IPS DF 19.7 (cell line): ENCODE results near the gene ARHGAP42.

ENCODE experiments used
- DNase-seq: peaks from one replicate; pipeline ENCODE4 v3.0.0-alpha.2; 2013; ENCODE audit warnings: low read depth, low spot score

ARHGAP42 gene

DNA sequence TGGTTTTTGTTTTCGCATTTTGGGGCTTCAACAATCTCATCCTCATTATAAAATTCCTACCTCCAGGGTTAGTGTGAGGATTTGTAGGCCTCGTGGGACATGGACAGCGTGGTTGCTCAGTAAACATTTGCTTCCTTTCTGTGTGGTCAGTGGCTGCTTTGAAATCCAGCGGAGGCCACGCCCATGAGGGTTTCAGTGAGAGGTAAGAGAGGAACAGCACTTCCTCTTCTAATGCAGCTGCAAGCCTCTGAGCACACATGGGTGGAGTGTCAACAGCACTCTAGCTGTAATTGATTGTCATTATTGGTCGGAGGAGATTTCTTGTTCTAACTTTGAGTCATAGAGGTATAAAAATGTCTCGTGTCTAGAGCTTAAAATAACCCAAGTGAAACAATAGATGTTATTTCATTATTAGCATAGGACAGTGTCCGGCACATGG is 6.0 kb upstream of the ARHGAP42 start:
- DNase-seq: no peak

DNA sequence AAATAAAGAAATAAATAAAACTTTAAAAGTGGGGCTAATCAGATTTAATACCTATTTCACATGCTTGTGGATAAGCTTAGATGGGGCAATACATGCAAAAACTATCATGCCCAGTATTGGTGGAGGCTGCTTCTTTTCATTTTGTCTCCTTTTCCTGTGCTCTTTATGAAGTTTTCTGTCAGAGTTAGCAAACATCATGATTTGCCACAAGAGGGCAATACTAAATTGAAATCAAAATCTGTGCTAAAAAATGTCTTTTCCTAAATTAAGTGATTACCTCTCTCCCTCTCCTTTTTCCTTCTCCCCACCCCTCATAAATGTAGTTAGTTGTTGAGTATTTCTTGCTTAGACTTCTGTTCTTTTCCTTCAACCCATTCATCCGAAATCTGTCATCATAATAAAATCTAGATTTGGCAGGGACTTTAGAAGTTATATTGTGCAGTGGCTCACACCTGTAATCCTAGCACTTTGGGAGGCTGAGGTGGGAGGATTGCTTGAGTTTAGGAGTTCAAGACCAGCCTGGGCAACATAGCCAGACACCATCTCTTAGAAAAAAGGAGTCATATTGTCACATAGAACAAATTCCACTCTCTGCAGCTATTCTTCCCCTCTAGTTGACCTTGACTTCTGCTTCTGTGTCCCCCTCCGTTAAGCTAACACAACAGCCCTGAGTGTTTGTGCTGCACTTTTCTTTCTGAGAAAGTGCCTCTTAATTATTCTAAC is 4.7 kb upstream of the ARHGAP42 start:
- no peak for DNase-seq

DNA sequence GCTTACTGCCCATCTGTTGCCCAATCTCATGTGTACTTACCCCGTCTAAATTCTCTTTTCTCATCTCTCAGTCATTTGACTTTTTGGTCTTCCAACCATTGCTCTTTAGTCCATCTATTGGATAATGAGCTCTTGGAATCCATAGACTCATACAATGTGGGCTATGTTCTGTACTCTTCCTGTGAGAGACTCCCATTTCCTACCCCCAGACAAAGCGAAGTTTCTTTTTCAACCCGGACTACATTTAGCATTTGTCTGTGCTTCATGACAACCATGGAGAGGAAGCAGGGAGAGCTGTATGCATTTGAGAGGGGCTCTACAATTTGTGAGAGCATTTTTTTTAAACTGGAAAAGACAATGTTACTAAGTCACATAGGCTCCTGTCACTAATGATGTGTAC is 4.0 kb upstream of the ARHGAP42 start:
- no peak for DNase-seq

DNA sequence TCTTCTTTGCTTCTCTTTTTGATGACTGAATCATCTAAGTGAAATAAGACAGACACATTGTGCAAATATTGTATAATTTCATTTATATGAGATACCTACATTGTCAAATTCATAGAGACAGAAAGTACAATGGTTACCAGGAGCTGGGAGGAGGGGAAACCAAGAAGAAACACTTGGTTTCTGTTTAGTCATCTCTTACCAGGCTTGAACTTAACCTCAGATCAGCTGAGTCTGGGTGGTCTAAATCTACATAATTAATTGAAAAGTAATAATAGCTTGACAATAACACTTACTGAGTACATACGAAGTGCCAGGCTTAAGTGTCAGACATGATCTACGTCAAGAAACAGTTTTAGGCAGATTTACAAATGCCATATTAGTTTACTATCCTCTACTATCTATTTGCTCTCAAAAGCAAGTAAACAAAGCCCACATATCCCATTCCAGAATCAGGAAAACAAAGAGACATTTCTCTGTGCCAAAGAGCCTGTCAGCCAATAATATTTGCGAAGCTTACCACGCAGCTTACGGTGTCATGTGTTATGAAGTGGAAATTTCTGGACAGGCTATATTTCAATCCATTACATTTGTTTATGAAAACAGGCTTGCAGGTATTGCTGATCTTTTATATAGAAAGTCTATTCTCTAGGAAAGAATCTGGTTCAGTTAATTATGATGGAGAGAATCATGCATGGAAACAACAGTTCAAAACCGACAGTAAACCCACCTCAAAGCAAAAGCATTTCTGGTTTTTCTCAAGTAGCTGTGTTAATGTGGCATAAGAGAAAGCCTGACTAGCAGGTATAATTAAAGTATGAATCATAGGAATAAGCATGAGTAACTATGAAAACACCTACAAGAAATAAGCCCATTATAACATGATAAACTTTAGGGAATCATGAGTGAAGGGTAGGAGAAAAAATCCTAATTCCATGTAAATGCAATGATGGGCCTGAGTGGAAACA is 2.7 kb upstream of the ARHGAP42 start:
- DNase-seq: no peak

DNA sequence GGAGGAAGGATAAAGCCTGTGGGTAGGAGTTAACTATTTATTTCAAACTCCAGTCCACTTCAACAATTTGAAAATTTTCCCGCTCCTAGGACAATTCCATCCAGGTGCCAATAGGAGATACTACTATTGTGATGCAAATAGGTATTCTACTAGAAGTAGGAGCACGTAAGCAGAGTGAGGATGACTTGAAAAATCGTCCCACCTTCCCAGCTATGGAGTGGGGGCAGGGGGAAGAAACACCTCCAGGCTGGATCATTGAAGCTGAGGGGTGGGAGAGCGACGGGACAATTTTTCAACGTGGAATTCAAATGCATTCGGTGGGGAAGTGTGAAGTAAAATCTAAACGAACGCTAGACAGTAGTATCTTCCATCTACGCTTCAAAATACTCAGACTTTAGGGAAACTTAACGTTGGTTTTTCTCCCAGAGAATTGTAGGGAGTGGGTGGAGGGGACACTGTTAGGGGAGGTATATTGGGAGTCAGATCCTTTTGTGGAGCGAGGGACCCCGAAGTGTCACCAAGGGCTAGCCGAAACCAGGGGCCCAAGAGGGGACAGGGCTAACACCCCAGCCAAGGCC is 523 bp upstream of the ARHGAP42 start:
- DNase-seq: no peak

DNA sequence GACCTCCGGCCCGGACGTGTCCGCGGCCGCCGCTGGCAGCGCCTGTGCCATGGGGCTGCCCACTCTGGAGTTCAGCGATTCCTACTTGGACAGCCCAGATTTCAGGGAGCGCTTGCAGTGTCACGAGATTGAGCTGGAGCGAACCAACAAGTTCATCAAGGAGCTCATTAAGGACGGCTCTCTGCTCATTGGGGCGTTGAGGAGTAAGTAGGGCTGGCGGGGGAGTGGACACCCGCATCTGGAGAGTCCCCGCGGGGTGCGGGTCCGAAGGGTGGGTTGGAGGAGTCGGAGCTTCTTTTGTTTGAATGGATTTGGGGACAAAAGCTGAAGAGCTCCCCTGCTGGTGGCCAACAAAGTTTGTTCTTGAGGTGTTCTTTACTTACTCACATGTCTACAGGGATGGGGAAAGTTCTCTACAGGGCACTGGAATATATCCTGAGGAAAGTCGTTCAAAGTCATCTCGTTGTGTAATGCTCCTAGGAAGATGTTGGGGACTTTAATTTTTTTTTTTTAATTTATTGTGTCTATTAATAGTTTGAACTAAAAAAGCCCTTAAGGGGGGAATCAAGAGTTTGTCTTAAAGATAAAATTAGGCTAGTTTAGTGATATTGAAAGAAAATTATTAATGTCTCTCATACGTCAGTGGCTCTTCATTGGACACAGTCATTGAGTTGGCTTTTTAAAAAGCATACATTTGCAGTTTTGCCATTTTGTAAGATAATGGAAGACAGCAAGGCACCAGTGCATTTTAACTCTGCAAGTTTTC is 725 bp downstream of the ARHGAP42 start:
- DNase-seq: peak; percentile 74

DNA sequence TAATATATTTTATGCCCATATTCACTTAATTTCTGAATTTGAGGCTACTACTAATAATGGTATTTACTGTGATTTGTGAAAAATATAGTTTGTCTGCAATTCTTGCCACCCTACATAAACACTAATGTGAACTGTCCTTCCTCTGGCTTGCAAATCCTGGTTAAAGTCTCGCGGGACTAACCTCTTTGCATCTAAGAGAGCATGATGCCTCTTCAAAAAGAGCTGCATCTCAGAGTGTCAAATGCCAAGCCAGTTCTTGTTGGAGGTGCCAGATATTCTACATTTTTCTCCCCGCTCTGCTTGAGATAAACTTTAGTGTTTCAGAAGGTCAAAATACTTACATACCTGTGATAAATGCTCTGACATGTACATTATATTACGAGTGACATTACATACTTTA is 2.1 kb downstream of the ARHGAP42 start:
- no peak for DNase-seq

DNA sequence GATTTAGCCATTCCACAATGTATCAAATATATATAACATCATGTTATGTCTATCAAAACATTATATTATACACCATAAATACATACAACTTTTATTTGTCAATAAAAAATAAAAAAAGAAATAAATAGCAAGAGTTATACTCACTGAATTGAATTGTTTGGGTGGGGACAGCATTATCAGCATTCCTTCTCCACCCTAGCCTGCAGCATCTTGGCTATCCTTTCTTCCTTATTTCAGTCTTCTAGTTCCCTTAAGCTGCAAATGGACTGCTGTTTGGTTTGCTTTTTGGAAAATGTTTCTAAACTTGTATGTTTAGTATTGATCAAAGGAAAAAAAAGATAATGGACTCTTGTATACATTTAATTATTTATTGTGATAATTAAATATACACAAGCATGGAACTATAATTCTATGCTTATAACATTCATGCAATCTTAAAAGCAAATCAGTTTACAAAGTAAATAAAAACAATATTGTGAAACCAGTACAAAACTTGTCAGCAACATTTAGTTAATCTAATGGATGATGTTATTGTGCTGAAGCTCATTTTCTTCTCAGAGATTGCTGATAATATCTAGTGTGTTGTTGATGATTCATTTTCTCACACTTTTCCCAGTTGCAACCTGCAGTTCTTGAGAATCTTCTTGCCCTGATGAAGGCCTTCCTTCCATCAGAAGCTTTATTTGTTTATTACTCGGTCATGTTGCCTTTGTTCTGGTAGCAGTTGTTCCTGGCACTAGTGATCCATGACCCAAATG is 5.0 kb downstream of the ARHGAP42 start:
- no peak for DNase-seq

DNA sequence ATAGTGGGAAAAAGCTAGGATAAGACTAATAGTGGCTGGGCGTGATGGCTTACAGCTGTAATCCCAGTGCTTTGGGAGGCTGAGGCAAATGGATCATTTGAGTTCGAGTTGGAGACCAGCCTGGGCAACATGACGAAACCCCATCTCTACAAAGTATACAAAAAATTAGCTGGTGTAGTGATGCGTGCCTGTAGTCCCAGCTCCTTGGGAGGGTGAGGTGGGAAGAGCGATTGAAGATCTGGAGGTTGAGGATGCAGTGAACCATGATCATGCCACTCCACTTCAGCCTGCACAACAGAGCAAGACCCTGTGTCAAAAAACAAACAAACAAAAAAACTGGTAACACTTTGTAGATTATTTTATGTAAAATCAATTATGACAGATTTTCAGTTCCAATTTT is 8.8 kb downstream of the ARHGAP42 start:
- DNase-seq: no peak

DNA sequence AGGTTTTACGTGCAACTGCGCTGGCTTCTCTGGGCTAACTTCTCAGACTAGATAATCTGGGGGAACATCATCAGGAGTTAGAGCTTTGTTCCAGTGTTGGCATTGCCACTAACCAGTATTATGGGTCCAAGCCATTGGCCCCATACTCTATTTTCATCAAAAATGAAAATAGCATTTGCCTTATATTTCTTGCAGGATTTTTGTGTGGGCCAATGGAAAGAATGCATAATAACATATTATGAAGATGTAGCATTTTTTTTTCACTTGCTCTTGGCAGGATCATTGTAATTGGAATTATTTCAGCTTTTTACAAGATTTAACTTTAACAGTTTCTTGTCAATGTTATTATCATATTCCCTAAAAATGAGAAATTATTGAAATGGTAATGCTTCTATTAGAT is 16.1 kb downstream of the ARHGAP42 start:
- no peak for DNase-seq

DNA sequence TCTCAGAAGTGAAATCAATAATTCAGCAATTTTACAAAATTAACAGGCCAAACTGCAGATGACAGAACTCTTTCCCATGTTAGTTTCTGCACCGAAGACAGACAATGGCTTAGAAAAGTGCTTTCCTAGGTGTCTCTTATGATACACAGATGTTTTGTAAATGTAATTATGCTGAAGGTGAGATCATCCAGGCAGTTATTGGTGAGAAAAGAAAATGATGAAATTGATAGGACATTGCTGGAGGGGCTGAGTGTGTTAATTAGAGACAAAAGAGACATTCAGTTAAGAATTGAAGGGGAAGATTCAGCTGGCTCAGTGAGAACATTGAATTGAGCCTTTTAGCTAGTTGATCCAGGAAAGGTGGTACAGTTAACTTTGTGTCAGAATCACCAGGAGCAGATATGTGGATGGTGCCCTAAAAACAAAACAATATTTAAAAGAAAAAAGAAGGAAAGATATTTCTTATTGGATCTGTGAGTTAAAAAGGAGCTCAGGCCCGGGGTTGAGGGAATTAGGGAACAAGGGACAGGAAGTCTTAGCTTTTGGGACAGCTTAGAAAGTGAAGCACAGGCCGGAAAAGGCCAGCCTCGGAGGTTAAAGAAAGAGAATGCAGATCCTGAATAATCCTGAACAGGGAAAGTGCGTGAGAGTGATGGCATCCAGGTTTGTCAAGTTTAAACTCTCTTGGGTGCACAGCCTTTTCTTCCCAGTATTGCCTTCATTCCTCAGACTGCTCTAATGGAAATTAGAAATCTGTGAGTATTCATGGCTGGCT is 16.9 kb downstream of the ARHGAP42 start:
- DNase-seq: no peak

DNA sequence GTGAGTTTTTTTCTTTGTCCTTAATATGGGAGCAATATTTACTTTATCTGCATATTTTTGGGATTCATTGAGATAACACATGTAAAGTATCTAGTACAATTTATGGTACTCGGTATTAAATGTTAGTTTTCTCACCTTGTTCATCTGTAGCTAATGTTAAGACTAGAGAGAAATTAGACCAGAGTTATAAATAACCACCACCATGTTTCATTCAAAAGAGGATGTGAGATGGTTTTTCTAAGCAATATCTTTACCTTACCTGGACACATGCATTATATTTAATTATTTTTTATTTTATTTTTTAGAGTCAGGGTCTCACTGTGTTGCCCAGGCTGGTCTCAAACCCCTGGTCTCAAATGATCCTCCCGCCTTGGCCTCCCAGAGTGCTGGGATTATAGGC is 18.4 kb downstream of the ARHGAP42 start:
- no peak for DNase-seq

DNA sequence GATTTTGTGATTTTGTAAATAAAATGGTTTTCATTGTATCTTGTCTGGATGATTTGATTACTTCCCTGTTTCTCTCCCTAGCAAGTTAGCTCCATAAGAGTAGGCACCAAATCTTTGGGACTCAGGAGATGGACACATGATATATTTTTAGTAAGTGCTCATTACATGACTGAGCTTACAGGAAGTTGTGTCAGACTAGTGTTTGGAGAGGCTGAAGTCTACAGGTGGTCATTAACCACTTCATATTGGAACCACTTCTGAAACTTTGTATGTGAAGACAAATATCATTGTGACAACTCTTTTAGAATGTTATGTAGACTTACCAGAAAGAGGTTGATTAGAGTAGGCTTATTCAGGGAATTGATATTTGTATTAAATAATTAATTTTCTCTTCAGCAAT is 19.1 kb downstream of the ARHGAP42 start:
- DNase-seq: no peak

DNA sequence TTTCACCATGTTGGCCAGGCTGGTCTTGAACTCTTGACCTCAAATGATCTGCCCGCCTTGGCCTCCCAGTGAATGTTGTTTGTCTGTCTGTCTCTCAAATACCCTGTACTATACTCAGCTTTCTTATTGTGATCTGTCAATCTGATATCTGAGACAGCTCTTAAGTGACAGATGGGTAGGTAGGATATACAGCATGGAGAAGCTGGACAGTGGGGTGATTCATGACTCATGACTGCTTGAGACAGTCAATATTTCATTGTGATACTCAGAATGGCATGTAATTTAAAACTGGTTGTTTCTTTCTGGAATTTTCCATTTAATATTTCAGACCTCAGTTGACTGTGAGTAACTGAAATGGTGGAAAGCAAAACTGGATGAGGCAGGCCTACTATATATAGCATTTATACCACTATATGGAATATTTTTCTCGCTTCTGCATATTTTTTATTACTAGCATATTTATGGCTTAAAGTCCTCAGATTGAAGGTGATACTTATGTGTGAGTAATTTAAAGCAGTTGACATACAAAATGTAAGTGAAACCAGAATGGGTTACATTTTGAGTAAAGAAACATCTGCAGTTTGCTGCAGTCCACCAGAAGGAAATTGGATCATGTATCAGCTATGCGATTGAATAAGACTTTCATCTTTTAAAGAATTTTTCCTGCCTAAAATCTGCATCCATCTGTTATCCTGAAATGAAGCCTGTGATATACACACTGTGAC is 22.3 kb downstream of the ARHGAP42 start:
- no peak for DNase-seq

DNA sequence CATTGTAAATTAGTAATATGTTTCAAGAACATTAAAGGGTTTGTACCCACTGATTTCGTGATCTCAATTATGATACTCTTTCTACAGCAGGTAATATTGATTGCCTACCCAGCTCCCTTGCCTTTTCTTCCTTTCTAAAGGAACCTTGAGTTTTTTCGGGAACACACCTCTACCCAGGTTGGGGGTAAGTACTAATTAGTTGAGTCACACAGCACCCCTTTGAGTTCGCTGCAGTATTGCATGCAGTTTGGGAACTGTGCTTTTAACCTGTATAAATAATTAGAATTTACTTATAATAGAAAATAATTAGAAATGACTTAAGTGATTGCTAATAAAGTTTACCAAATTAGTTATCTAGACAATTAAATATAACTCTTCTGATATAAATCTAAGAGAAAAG is 24.9 kb downstream of the ARHGAP42 start:
- no peak for DNase-seq

DNA sequence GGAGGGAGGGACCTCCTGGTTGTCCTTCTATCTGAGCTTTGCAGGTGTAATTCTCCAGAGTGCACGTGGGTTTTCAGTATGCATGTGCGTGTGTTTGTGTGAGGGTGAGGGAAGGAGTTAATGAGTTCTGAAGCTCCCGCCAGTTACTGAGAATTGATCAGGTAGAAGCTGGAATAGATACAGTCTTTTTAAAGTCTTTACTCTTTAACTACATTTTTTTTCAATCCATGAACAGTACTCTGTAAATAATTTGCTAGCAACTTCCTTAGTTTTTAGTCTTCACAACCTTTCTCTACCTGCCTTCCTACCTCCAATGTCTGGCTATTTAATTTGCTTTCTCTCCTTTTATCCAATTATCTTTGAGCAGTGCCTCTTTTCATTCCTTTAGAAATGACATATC is 25.5 kb downstream of the ARHGAP42 start:
- DNase-seq: no peak

DNA sequence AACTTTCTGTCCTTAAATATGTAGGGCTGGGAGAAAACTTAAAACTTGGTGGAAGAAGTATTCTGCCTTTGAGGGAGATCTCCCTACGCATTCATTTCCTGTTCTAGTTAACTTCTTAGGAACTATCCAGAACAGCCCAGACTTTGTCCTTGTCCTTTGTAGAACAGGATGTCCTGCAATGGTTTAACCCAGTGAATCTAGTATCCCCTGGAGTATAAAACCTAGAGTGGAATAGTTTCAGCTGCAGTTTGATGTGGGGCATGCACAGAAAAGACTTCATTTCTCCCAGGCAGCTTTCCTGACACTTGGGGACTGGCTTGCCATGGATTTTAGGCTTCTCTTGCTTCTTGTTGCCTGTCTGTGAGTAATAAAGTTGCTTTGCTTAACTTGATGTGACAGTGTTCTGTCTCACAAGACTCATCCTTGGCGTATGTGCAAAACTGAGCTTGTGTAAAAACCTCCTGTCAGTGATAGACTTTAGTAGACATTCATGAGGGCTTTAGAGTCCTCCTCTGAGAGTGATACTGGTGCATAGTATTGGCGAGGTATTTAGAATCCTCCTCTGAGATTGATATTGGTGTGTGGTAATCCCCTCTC is 28.2 kb downstream of the ARHGAP42 start:
- DNase-seq: no peak

DNA sequence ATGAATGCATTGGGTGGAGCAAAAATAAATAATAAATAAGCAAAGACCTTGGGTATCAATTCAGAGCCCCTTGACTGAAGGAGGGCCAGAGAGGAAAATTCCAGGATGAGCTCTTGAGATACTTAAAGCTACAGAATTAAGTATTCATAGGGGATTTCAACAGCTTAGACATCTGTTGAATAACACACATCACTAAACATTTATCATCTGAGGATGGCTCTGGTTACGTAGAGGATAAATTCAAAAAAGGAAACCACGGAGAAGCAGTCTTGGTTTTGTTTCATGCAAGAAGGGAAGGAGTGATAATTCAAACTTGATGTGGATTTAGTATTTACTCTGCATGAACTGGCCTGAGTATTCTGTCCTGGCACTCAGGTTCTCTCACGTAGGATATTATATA is 29.8 kb downstream of the ARHGAP42 start:
- no peak for DNase-seq

DNA sequence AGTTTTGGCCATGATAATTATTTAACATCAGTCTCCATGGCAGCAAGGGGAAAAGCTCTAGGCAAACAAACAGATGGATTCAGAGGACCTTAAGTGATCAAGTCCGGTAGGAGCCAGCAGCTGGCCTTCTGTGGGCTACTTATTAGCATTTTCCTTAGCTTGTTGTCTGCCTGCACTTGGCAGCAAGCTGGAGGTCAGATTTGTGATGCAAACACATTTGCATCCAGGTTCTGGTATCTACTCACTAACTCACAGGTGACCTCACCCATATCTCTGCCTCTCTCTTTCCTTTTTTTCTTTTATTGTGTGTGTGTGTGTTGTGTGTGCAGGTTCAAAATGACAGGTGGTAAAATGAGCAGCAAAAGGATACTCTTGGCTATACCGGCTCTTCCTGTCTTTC is 32.3 kb downstream of the ARHGAP42 start:
- no peak for DNase-seq
